ENCODE data around the gene PDE9A. TPM values are rescaled to one million over a fixed set of nuclear protein-coding genes. Genes with fewer than 3 reads are reported as not detected.

The PDE9A gene
- 23.3 TPM for total RNA-seq

DNA sequence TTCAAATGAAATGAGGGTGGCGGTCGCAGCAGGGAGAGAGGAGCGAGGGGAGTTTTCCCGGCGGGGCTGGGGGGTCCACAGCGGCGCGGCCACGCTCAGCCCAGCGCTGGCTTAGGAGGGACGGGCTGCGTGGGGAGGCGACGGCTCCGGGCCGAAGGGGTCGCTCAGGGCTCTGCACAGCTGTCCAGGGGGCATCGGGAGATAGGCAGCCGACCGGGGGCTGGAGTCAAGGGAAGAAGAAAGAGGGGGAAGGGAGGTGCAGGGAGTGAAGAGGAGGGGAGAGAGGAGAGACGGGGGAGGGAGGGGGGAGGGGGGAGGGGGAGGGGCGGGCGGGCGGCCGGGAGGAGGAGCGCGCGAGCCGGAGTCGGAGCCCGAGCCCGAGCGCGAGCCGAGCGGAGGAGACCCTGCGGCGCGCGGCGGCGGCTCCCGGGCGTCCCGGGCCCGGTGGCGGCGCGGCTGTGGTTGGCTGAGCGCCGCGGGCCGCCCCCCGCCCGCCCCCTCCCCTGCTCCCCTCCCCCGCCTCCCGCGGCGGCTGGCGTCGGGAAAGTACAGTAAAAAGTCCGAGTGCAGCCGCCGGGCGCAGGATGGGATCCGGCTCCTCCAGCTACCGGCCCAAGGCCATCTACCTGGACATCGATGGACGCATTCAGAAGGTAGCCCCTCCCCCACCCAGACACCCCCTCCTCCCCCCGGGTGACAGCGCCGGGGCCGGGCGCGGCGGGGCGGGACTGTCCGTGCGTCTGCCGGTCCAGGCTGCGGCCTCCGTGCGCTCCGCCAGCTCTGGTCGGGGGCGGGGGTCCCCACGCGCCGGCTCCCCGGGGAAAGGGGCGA lies at the start of gene PDE9A:
Gene PDE9A (plus strand): TSS at position 391 of the 831 bp plus-strand sequence. CDS start 194 bp downstream, at position 585.

Other genes with a start within 250 kb of the PDE9A start
- not detected for gene UBASH3A, start 249.7 kb upstream of the PDE9A start, total RNA-seq
- gene RSPH1, start 157.4 kb upstream of the PDE9A start, total RNA-seq: 1.2 TPM
- 13.5 TPM for gene SLC37A1, start 139.8 kb upstream of the PDE9A start, total RNA-seq
- 14.5 TPM for gene WDR4, start 225.9 kb downstream of the PDE9A start, total RNA-seq
- 68.0 TPM for gene NDUFV3, start 239.7 kb downstream of the PDE9A start, total RNA-seq

Data from camera-type eye (tissue), 1 donor.